HG03457 (cell line): ENCODE results near the gene ASTN2.

Experiments
- ATAC-seq: cut with Tn5 transposase; IDR thresholded peaks from one replicate; pipeline ENCODE4 v1.9.1; 2021; ENCODE audit warnings: moderate number of reproducible peaks; ENCODE audit not compliant: unreplicated experiment

ASTN2 gene

GRCh38 chr9:116411506-116411905 is 1003.4 kb downstream of the ASTN2 start:
- no peak for ATAC-seq

DNA sequence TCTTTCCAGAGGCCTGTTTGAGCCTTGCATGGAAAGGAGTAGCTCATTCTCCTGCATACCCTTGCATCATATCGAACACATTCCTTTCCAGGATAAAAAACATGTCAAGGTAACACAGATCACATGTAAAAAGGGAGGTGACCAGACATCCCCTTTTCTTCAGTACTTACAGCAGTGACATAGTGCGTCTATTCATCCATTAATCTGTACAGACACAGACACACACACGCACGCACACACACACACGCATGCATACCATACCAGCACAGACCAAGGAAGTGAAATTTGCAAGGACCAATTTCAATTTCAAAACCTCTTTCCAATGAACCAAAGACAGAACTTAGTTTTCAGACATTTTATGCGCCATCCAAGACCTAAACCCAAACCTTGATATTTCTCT is 1005.2 kb downstream of the ASTN2 start:
- ATAC-seq, result no peak

- no peak for ATAC-seq
Observed at GRCh38 chr9:116409129-116409528, 1005.7 kb downstream of the ASTN2 start.

DNA sequence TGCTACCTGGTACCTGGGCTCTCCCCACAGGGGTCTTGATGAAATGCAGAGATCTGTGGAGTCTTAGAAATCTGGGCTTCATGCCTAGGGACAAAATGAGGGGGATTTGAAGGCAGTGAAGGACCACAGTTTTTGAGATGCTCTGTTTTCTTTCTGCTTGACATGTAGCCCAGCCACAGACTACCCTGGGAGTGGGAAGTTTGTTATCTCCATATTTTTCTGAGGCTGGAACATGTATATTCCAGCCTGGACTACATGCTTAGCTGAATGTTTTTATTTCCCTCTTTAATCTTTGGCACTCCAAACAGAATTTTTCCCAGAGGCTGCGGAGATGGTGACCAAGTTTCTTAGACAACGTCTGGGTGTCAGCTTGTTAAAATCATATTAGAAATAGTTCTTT is 1008.4 kb downstream of the ASTN2 start:
- ATAC-seq, result no peak

DNA sequence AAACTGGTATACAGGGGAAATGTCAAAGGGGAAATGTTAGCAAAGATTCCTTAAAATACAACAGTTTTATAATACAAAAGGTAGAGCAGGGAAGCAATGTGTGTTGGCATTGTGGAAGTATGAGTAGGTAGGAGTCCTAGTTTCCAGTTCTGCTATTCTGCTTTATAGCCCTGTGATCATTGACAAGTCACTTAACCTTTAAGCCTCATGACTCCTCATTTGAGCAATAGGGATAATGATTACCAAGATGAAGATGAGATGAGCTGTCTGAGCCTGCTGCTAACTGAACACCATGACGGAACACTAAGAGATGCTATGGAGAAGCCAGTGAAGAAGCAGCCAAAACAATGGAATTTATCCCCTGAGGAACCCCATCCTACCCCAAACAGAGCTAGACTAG is 1009.5 kb downstream of the ASTN2 start:
- no peak for ATAC-seq

DNA sequence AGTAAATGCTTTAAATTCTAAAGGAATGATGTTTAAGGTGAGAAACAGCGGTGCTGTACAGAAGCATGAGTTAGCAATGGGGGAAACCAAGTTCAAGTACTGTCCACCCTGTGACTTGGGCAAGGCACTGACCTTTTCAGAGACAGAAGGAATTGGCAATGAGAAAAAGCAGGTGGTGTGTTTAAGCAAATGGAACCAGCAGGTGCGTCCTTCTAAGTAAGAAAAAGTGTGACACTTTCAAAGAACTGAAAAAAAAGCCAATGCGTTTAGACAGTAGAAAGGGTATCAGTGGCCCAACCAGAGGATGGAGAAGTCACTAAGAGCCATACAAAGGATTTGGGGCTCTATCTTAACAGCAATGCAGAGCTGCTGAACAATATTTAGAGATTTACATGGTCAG is 1010.6 kb downstream of the ASTN2 start:
- no peak for ATAC-seq

GRCh38 chr9:116403171-116403570 is 1011.7 kb downstream of the ASTN2 start:
- ATAC-seq, result no peak

DNA sequence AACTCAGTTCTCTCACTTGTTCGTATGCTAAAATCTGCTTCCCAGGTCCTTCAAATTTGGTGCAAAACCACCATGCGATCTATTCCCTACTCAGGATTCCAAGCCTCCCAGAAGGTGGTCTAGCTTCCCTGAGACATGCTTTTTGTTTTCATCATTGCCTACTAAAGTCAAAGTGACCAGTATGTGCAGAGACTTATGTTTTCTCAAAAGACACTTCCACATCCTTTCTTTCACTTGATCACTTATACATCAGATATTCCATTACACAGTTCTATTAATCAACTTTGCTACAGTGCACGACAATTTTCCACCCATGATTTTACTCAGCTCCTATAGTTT is 1019.2 kb downstream of the ASTN2 start:
- ATAC-seq, result no peak

- ATAC-seq, result no peak
Observed at GRCh38 chr9:116394894-116395698, 1019.8 kb downstream of the ASTN2 start.

DNA sequence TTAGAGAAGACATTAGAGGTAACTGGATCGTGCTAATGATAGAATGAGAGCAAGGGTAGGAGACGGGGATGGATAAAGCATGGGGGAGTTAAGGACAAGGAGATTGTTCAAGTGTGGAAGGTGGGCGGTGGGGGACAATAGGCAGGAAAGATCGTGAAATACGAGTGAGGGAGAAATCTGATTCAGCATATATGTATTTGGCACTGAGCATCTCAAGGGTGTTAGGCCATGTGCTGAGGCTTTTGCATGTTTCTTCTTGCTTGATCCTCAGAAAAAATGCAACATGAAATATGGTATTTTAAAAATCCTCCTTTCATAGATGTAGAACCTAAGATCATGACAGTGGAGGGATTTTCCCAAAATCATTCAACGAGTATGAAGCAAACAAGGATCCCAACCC is 1020.8 kb downstream of the ASTN2 start:
- ATAC-seq, result no peak

DNA sequence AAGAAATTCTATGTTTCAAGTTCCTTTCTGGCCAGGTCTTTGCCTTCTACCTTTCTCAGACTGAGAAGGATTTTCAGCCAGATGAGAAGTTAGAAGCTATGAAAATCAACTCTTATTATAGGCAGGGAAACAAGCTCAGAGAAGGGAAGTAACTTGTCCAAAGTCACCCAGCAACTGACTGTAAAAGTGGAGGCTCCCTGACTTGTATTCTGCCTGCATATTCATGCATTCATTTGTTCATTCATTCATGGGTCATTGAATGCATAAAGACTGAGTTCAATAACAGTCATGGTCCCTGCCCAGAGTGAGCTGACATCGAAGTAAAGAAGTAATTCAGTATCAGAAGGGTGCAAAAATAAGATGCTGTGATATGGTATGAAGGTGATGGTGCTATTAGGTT is 1021.7 kb downstream of the ASTN2 start:
- ATAC-seq, result no peak

DNA sequence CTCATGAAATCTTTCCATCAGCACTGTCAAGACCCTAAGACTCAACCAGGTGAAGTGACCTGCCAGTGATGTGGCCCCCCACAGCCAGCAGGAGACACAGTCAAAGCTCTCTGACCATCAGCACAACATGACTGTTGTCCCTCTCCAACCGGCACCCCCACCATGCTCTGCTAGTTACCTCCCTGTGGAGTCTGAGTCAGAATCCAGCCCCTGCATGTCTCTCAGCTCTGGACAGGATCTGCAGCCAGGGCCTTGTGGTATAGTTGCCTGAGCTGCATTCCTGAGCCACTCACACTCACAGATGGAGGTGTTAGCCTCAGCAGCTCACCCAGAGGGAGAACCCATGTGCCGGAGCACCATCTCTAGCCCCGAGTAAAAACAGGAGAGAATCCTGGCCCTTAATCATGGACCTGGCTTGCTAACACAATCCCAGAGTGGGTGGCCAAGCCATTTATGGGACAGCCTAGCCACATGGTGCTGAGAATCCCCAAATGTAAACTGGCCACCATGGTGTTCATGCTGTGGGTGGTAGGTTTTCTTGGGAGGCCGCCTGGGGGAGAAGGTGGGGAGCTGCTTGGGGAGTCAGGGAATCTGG is 1023.5 kb downstream of the ASTN2 start:
- ATAC-seq, result no peak

GRCh38 chr9:116390303-116391228 is 1024.3 kb downstream of the ASTN2 start:
- ATAC-seq, result no peak

GRCh38 chr9:116389541-116390302 is 1025.1 kb downstream of the ASTN2 start:
- ATAC-seq, result no peak

GRCh38 chr9:116387934-116388698 is 1026.7 kb downstream of the ASTN2 start:
- ATAC-seq, result no peak

- ATAC-seq, result no peak
Observed at GRCh38 chr9:116383936-116384335, 1030.9 kb downstream of the ASTN2 start.

- ATAC-seq, result no peak
Observed at GRCh38 chr9:116383133-116383532, 1031.7 kb downstream of the ASTN2 start.

GRCh38 chr9:116382053-116382452 is 1032.8 kb downstream of the ASTN2 start:
- ATAC-seq, result no peak

GRCh38 chr9:116381350-116381749 is 1033.5 kb downstream of the ASTN2 start:
- ATAC-seq, result no peak

- no peak for ATAC-seq
Observed at GRCh38 chr9:116380496-116380995, 1034.3 kb downstream of the ASTN2 start.
